Measurements from ENCODE around the gene MFSD11.

Gene MFSD11

DNA sequence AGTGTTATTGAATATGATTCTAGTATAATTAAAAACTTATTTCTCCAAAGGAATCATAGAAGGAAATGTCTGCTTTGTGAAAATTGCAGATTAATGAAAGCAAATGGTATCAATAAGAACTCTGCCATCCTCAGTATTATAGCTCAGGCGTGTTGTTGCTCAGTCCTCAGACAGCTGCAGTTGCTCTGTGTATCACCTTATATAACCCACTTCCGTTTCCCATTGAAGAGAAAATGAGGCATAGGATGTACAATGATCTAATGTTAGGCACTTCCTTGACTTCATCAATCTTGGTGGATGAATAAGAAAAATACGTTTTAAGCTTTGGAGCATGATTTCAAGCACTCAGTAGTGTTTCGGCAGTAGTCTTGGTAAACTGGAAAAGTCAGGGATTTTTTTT lies 14.1 kb downstream of the MFSD11 start:
- no peak for TF ChIP-seq CTCF (IDR thresholded peaks at IDR 0.05; ENCODE audit: low read depth, low read length)
- H3K4me3 ChIP-seq (ENCODE audit: low read depth, low read length): no peak overlapping the region
- DNase-seq (ENCODE audit: low read depth, low spot score): no peak
- in situ Hi-C loops (cut with HindIII; ENCODE audit: low sequenced_read_pairs): no loop called here

- no peak for DNase-seq (ENCODE audit: low read depth, low spot score)
- in situ Hi-C loops (cut with HindIII; ENCODE audit: low sequenced_read_pairs): no loop called here
- TF ChIP-seq CTCF (IDR thresholded peaks at IDR 0.05; ENCODE audit: low read depth, low read length): no peak
- no peak overlapping the region for H3K4me3 ChIP-seq (ENCODE audit: low read depth, low read length)
Observed at GRCh38 chr17:76753061-76753961, 15.4 kb downstream of the MFSD11 start.

GRCh38 chr17:76755285-76755684 lies 17.4 kb downstream of the MFSD11 start:
- in situ Hi-C loops (cut with HindIII; ENCODE audit: low sequenced_read_pairs): no loop called here
- no peak overlapping the region for H3K4me3 ChIP-seq (ENCODE audit: low read depth, low read length)
- TF ChIP-seq CTCF (IDR thresholded peaks at IDR 0.05; ENCODE audit: low read depth, low read length): no peak
- no peak for DNase-seq (ENCODE audit: low read depth, low spot score)

DNA sequence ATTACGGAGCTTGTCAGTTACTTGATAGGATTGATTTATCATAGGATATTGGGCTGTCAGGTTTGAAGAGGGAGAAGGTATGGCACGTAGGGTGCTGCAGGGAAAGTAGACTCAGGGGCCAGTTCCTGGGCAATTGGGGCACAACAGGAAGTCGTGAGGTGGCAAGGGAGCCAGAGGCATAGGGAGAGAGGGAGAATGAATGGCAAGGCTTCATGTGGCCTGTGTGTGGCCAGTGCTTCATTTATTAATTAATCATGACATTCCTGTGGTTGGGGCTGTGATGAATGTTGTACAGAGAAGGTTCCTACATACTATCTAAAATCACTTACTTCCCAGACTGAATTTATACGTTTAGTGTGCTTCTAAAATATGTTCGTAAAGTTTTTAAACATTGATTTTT lies 19.3 kb downstream of the MFSD11 start:
- no peak overlapping the region for H3K4me3 ChIP-seq (ENCODE audit: low read depth, low read length)
- no peak for DNase-seq (ENCODE audit: low read depth, low spot score)
- in situ Hi-C loops (cut with HindIII; ENCODE audit: low sequenced_read_pairs): no loop called here
- no peak for TF ChIP-seq CTCF (IDR thresholded peaks at IDR 0.05; ENCODE audit: low read depth, low read length)

GRCh38 chr17:76758570-76758969 lies 20.7 kb downstream of the MFSD11 start:
- TF ChIP-seq CTCF (IDR thresholded peaks at IDR 0.05; ENCODE audit: low read depth, low read length): no peak
- in situ Hi-C loops (cut with HindIII; ENCODE audit: low sequenced_read_pairs): no loop called here
- no peak overlapping the region for H3K4me3 ChIP-seq (ENCODE audit: low read depth, low read length)
- no peak for DNase-seq (ENCODE audit: low read depth, low spot score)

- no peak overlapping the region for H3K4me3 ChIP-seq (ENCODE audit: low read depth, low read length)
- TF ChIP-seq CTCF (IDR thresholded peaks at IDR 0.05; ENCODE audit: low read depth, low read length): no peak
- DNase-seq (ENCODE audit: low read depth, low spot score): peak; percentile 72
- in situ Hi-C loops (cut with HindIII; ENCODE audit: low sequenced_read_pairs): no loop called here
Observed at GRCh38 chr17:76772842-76773525, 35.1 kb downstream of the MFSD11 start.

Measured in astrocyte of the spinal cord (primary cell).